GM23338 (cell line): ENCODE measurements around the gene ZNF469. TPM values are rescaled to one million over a fixed set of nuclear protein-coding genes. Genes with fewer than 3 reads are reported as not detected.

Source experiments
- ATAC-seq: fragments of 200-7000 bp; cut with Tn5 transposase; 3 replicates; pipeline ENCODE4 v1.9.1; 2020
- DNase-seq: peaks from one replicate; pipeline ENCODE4 v3.0.0-alpha.2; 2015; ENCODE audit warnings: low spot score
- H2AFZ ChIP-seq: fragments of 200-600 bp; sonication (generic); 2 replicates; pipeline ENCODE4 v1.8.0; 2016; ENCODE audit warnings: antibody characterized with exemption, mild to moderate bottlenecking, moderate library complexity
- H3F3A ChIP-seq: fragments of 200-600 bp; sonication (generic); replicated peaks from 2 replicates; pipeline ENCODE4 v1.8.0; 2017; ENCODE audit warnings: antibody characterized with exemption, mixed run types, low read depth
- H3K27ac ChIP-seq: fragments of 200-600 bp; sonication (generic); 2 replicates; pipeline ENCODE4 v1.6.1; 2016; ENCODE audit warnings: low read depth
- H3K27me3 ChIP-seq: fragments of 200-600 bp; sonication (generic); 2 replicates; pipeline ENCODE4 v1.8.0; 2016; ENCODE audit warnings: mild to moderate bottlenecking, mixed run types, moderate library complexity; ENCODE audit not compliant: insufficient read depth
- H3K36me3 ChIP-seq: fragments of 200-600 bp; sonication (generic); 2 replicates; pipeline ENCODE4 v1.8.0; 2016; ENCODE audit warnings: mild to moderate bottlenecking; ENCODE audit not compliant: insufficient read depth
- H3K4me1 ChIP-seq: fragments of 200-600 bp; sonication (generic); 2 replicates; pipeline ENCODE4 v1.8.0; 2016; ENCODE audit warnings: mild to moderate bottlenecking, moderate library complexity; ENCODE audit not compliant: insufficient read depth
- H3K4me2 ChIP-seq: fragments of 200-600 bp; sonication (generic); 2 replicates; pipeline ENCODE4 v1.7.1; 2017; ENCODE audit warnings: mixed run types
- H3K4me3 ChIP-seq: fragments of 200-600 bp; sonication (generic); 2 replicates; pipeline ENCODE4 v1.6.1; 2016; ENCODE audit warnings: mixed run types
- H3K79me2 ChIP-seq: fragments of 200-600 bp; sonication (generic); replicated peaks from 2 replicates; pipeline ENCODE4 v1.8.0; 2017; ENCODE audit warnings: mild to moderate bottlenecking; ENCODE audit not compliant: insufficient read depth
- H3K9me2 ChIP-seq: fragments of 200-600 bp; sonication (generic); 2 replicates; pipeline ENCODE4 v1.8.0; 2017; ENCODE audit not compliant: insufficient read depth
- H4K20me1 ChIP-seq: fragments of 200-600 bp; sonication (generic); replicated peaks from 2 replicates; pipeline ENCODE4 v1.8.0; 2017; ENCODE audit warnings: mild to moderate bottlenecking; ENCODE audit not compliant: insufficient read depth
- H3K27ac Mint-ChIP-seq: 2 replicates; pipeline ENCODE4 v1.8.0; 2020; ENCODE audit warnings: inconsistent platforms, mild to moderate bottlenecking, moderate library complexity, mixed read lengths
- H3K27me3 Mint-ChIP-seq: 3 replicates; pipeline ENCODE4 v1.8.0; 2022; ENCODE audit warnings: low read depth, mild to moderate bottlenecking, moderate library complexity, mixed read lengths, inconsistent platforms; ENCODE audit not compliant: insufficient read depth, poor library complexity
- H3K36me3 Mint-ChIP-seq: 3 replicates; pipeline ENCODE4 v1.8.0; 2021; ENCODE audit warnings: low read depth, mild to moderate bottlenecking, inconsistent platforms, moderate library complexity, mixed read lengths
- H3K4me1 Mint-ChIP-seq: 3 replicates; pipeline ENCODE4 v1.8.0; 2020; ENCODE audit warnings: mild to moderate bottlenecking, inconsistent platforms, mixed read lengths
- H3K4me3 Mint-ChIP-seq: 3 replicates; pipeline ENCODE4 v1.8.0; 2021; ENCODE audit warnings: moderate library complexity, mild to moderate bottlenecking, inconsistent platforms, mixed read lengths
- H3K9me3 Mint-ChIP-seq: 3 replicates; pipeline ENCODE4 v1.8.0; 2020; ENCODE audit warnings: moderate library complexity, mild to moderate bottlenecking, inconsistent platforms, mixed read lengths
- CREB1 ChIP-seq: fragments of 250-450 bp; sonication (Bioruptor Pico); IDR thresholded peaks from 2 replicates; pipeline ENCODE4 v1.5.0; 2020; ENCODE audit warnings: low read depth, mild to moderate bottlenecking, moderate library complexity
- CTCF ChIP-seq, 2 experiments: fragments of 200-600 bp in 1 of 2; sonication (generic) in 1 of 2; conservative IDR thresholded peaks; 2 replicates each; pipeline versions ENCODE4 v1.5.1 to v1.6.1; 2016 to 2017; ENCODE audit warnings: antibody characterized with exemption in 2 of 2, low read depth in 2 of 2, mild to moderate bottlenecking in 2 of 2, moderate library complexity in 1 of 2
- EZH2 ChIP-seq: fragments of 200-600 bp; sonication (generic); IDR thresholded peaks from one replicate; pipeline ENCODE4 v1.8.0; 2017; ENCODE audit warnings: antibody characterized with exemption, mild to moderate bottlenecking, low read depth; ENCODE audit not compliant: unreplicated experiment
- EZH2phosphoT487 ChIP-seq: fragments of 200-600 bp; sonication (generic); IDR thresholded peaks from one replicate; pipeline ENCODE4 v1.8.1; 2018; ENCODE audit warnings: antibody characterized with exemption; ENCODE audit not compliant: unreplicated experiment
- JUNB ChIP-seq: IDR thresholded peaks from one replicate; pipeline ENCODE4 v1.6.1; 2016; ENCODE audit warnings: antibody characterized with exemption; ENCODE audit not compliant: unreplicated experiment
- NANOG ChIP-seq: IDR thresholded peaks from 2 replicates; pipeline ENCODE4 v1.6.1; 2016; ENCODE audit warnings: antibody characterized with exemption, borderline replicate concordance
- STAT1 ChIP-seq: IDR thresholded peaks from one replicate; pipeline ENCODE4 v1.6.1; 2016; ENCODE audit warnings: antibody characterized with exemption; ENCODE audit not compliant: unreplicated experiment
- ZNF114 ChIP-seq: fragments of 250-450 bp; sonication (Bioruptor Pico); IDR thresholded peaks from 2 replicates; pipeline ENCODE4 v1.5.0; 2020; ENCODE audit warnings: mild to moderate bottlenecking, moderate library complexity
- ZNF331 ChIP-seq: fragments of 250-450 bp; sonication (Bioruptor Pico); IDR thresholded peaks from 2 replicates; pipeline ENCODE4 v1.5.0; 2020; ENCODE audit warnings: low read depth, mild to moderate bottlenecking, moderate library complexity
- ZNF462 ChIP-seq: fragments of 250-450 bp; sonication (Bioruptor Pico); IDR thresholded peaks from 2 replicates; pipeline ENCODE4 v1.5.0; 2020; ENCODE audit warnings: mild to moderate bottlenecking, moderate library complexity
- polyA plus RNA-seq: library from polyadenylated mRNA; unstranded; fragments of >200 nt; fragmentation: Nextera tagmentation; extraction: Ambion mirVana; gene quantifications from 2 replicates; pipeline ENCODE4 v1.2.1, GENCODE V29; 2016
- total RNA-seq: library from RNA; depleted of rRNA; stranded (reverse); fragments of >200 nt; shearing (Covaris generic); gene quantifications from 2 replicates; pipeline ENCODE4 v1.2.3, GENCODE V29; 2014

ZNF469 gene
- total and polyA plus RNA-seq, 2 experiments from 2014 or later: 0.23 to 1.9 TPM

- Mint-ChIP-seq H3K4me1 (no peaks in the 10 kb centered on the region; the same call in 2 of the 3 replicates), H3K36me3 (peaks cover 12% of the 10 kb centered on the region; the same call in 2 of the 3 replicates), H3K27me3 (peaks cover 6% of the 10 kb centered on the region), H3K9me3 (peaks cover 29% of the 10 kb centered on the region), H3K4me3 (no peak overlapping the region), H3K27ac (no peak overlapping the region)
- Histone ChIP-seq H3K4me1 (no peaks in the 10 kb centered on the region), H3K27me3 (no peaks in the 10 kb centered on the region), H3K9me2 (no peaks in the 10 kb centered on the region), H2AFZ (no peak overlapping the region), H3K4me2 (no peak overlapping the region), H3K79me2 (no peaks in the 10 kb centered on the region), H3K27ac (no peak overlapping the region), H4K20me1 (no peaks in the 10 kb centered on the region), H3F3A (peaks cover 7% of the 10 kb centered on the region; the same call in 1 of the 2 replicates), H3K4me3 (no peak overlapping the region), H3K36me3 (no peaks in the 10 kb centered on the region)
- no peak for TF ChIP-seq ZNF114
- TF ChIP-seq JUNB: no peak
- TF ChIP-seq CREB1 (CRISPR knock-in tag): no peak
- no peak for TF ChIP-seq ZNF462
- TF ChIP-seq EZH2phosphoT487: no peak
- TF ChIP-seq CTCF (conservative IDR thresholded peaks at IDR 0.05; ENCODE audit: low read depth in 2 of 2): no peak
- TF ChIP-seq NANOG: no peak
- TF ChIP-seq ZNF331 (CRISPR knock-in tag): no peak
- TF ChIP-seq STAT1: no peak
- no peak for TF ChIP-seq EZH2
- DNase-seq (no peak), ATAC-seq (peak; percentile 26; the same call in 2 of the 3 replicates)
Observed at GRCh38 chr16:88339930-88340754, 42.6 kb upstream of the ZNF469 start.
